Measurements from ENCODE around the gene KRTAP5-3.
"Not testable (repeated sequence)": the region's sequence is repeated elsewhere in the genome, so short reads cannot be mapped to it uniquely, and the experiment has no call there.

The KRTAP5-3 gene

GRCh38 chr11:1575756-1576155 lies 32.5 kb downstream of the KRTAP5-3 start:
- not testable (repeated sequence) for DNase-seq

- no peak for DNase-seq
These were observed 33.4 kb downstream of the KRTAP5-3 start for GRCh38 chr11:1574933-1575242.

- peak; percentile 56 to 64 for DNase-seq
These were observed 33.9 kb downstream of the KRTAP5-3 start for GRCh38 chr11:1574238-1574932.

GRCh38 chr11:1573903-1574237 lies 34.4 kb downstream of the KRTAP5-3 start:
- no peak for DNase-seq

- peak; percentile 22 to 37 for DNase-seq
These were observed 35.0 kb downstream of the KRTAP5-3 start for GRCh38 chr11:1573077-1573902.

- DNase-seq: peak; percentile 90 to 91
These were observed 35.8 kb downstream of the KRTAP5-3 start, which contains the start of gene DUSP8 for GRCh38 chr11:1572197-1573076. Gene DUSP8 (minus strand): TSS chr11:1572271. CDS start chr11:1565826, 6,445 bp downstream.

GRCh38 chr11:1571760-1572196 lies 36.5 kb downstream of the KRTAP5-3 start:
- no peak for DNase-seq

- no peak for DNase-seq
These were observed 37.1 kb downstream of the KRTAP5-3 start for GRCh38 chr11:1570896-1571759.

- DNase-seq: no peak
These were observed 37.8 kb downstream of the KRTAP5-3 start for GRCh38 chr11:1570531-1570895.

GRCh38 chr11:1570001-1570453 lies 38.2 kb downstream of the KRTAP5-3 start:
- no peak for DNase-seq

GRCh38 chr11:1569251-1569780 lies 38.9 kb downstream of the KRTAP5-3 start:
- DNase-seq: no peak

- DNase-seq: no peak
These were observed 39.8 kb downstream of the KRTAP5-3 start for GRCh38 chr11:1568441-1568911.

- DNase-seq: no peak
These were observed 40.6 kb downstream of the KRTAP5-3 start for GRCh38 chr11:1567721-1568100.

GRCh38 chr11:1567052-1567720 lies 41.1 kb downstream of the KRTAP5-3 start:
- no peak for DNase-seq

- DNase-seq: no peak
These were observed 41.7 kb downstream of the KRTAP5-3 start for GRCh38 chr11:1566381-1567051.

- DNase-seq: no peak
These were observed 42.4 kb downstream of the KRTAP5-3 start for GRCh38 chr11:1565904-1566247.

- DNase-seq: no peak
These were observed 42.9 kb downstream of the KRTAP5-3 start for GRCh38 chr11:1565173-1565903.

- DNase-seq: no peak
These were observed 43.6 kb downstream of the KRTAP5-3 start for GRCh38 chr11:1564535-1565172.

GRCh38 chr11:1563697-1564534 lies 44.3 kb downstream of the KRTAP5-3 start:
- DNase-seq: no peak

Measured in activated CD4-positive, alpha-beta T cell treated with anti-CD3 and anti-CD28 coated beads, Interleukin-2, amount 50 U/mL, for 48 hours (primary cell).